ENCODE data around the gene SLC44A1.

Gene SLC44A1

DNA sequence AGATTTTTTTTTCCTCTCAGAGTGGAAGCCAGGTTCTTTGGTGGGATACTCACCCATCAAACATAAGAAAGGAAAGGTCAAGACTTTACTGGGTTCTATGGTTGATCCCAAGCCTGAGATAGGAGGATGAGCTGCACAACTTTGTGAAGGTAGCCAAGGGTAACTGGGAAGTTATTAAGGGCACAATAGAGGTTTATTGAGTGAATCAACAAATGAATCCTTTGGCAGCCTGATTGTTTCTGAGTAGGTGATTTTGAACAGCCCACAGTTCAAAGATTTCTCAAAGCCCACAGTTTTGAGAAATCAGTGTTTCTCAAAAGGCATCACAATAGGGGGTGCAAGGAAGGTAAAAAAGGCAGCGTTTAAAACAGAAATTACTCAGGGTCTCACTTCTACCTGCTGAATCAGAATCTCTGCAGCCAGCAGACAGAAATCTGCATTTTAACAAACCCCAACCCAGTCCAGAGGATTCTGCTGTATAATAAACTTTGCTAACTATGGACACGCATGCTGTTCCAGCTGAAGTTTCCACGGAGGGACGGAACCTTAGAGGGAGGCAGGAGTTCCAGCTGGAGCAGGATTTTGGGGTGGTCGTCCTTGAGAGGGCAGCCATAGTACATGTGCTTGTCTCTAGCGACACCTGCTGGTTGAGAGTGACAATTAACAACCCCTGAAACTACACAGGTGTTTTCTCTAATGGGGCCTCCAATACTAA, 170.7 kb downstream of the SLC44A1 start:
- H3K4me3 ChIP-seq (ENCODE audit: insufficient read length, low read depth) = no peak overlapping the region

DNA sequence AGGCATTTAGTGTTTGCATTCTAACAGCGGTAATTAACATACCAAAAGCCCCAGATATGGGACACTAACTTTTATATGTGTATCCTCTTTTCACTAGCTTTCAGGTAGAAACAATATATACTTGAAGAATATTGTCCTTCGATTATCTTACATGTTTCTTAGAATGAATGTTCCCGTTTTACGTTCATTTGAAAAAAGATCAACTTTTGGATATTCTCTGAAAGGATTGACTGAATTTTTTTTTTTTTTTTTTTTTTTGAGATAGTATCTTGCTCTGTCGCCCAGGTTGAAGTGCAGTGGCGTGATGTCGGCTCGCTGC, 171.2 kb downstream of the SLC44A1 start:
- TF ChIP-seq YY1 (IDR thresholded peaks at IDR 0.05; ENCODE audit: insufficient read depth, insufficient read length) = no peak
- TF ChIP-seq SUZ12 (IDR thresholded peaks at IDR 0.05; ENCODE audit: extremely low read depth, insufficient read depth, insufficient read length) = no peak
- TF ChIP-seq ZNF274 (IDR thresholded peaks at IDR 0.05; ENCODE audit: low read depth, low read length) = no peak
- Histone ChIP-seq H3K4me3 (ENCODE audit: insufficient read length, low read depth) (no peak overlapping the region), H3K4me1 (ENCODE audit: insufficient read depth, insufficient read length) (peaks cover 2% of the 10 kb centered on the region), H3K36me3 (ENCODE audit: insufficient read depth, insufficient read length, low read length) (no peaks in the 10 kb centered on the region), H3K27me3 (ENCODE audit: insufficient read depth, insufficient read length) (no peaks in the 10 kb centered on the region), H3K9me3 (ENCODE audit: insufficient read depth, low read length) (no peaks in the 10 kb centered on the region), H3K9ac (ENCODE audit: insufficient read length, low read depth) (no peak overlapping the region)
- DNase-seq (ENCODE audit: low read depth, low spot score) = no peak

More for the DNA sequence above, 170.7 kb downstream of the SLC44A1 start:
- Histone ChIP-seq H3K4me1 (ENCODE audit: insufficient read depth, insufficient read length) (peaks cover 2% of the 10 kb centered on the region), H3K9ac (ENCODE audit: insufficient read length, low read depth) (peak overlapping the region; percentile 51), H3K9me3 (ENCODE audit: insufficient read depth, low read length) (no peaks in the 10 kb centered on the region), H3K27me3 (ENCODE audit: insufficient read depth, insufficient read length) (no peaks in the 10 kb centered on the region), H3K36me3 (ENCODE audit: insufficient read depth, insufficient read length, low read length) (no peaks in the 10 kb centered on the region)
- peak; percentile 77 for DNase-seq (ENCODE audit: low read depth, low spot score)
- TF ChIP-seq YY1 (IDR thresholded peaks at IDR 0.05; ENCODE audit: insufficient read depth, insufficient read length) (no peak), ZNF274 (IDR thresholded peaks at IDR 0.05; ENCODE audit: low read depth, low read length) (no peak), SUZ12 (IDR thresholded peaks at IDR 0.05; ENCODE audit: extremely low read depth, insufficient read depth, insufficient read length) (no peak)

GRCh38 chr9:105416840-105417239, 172.4 kb downstream of the SLC44A1 start:
- no peak for TF ChIP-seq SUZ12 (IDR thresholded peaks at IDR 0.05; ENCODE audit: extremely low read depth, insufficient read depth, insufficient read length)
- TF ChIP-seq ZNF274 (IDR thresholded peaks at IDR 0.05; ENCODE audit: low read depth, low read length) = no peak
- no peak for TF ChIP-seq YY1 (IDR thresholded peaks at IDR 0.05; ENCODE audit: insufficient read depth, insufficient read length)
- Histone ChIP-seq H3K4me1 (ENCODE audit: insufficient read depth, insufficient read length) (peaks cover 2% of the 10 kb centered on the region), H3K4me3 (ENCODE audit: insufficient read length, low read depth) (no peak overlapping the region), H3K27me3 (ENCODE audit: insufficient read depth, insufficient read length) (no peaks in the 10 kb centered on the region), H3K9me3 (ENCODE audit: insufficient read depth, low read length) (no peaks in the 10 kb centered on the region), H3K36me3 (ENCODE audit: insufficient read depth, insufficient read length, low read length) (no peaks in the 10 kb centered on the region), H3K9ac (ENCODE audit: insufficient read length, low read depth) (no peak overlapping the region)
- DNase-seq (ENCODE audit: low read depth, low spot score) = no peak

- no peak for DNase-seq (ENCODE audit: low read depth, low spot score)
- Histone ChIP-seq H3K9ac (ENCODE audit: insufficient read length, low read depth) (no peak overlapping the region), H3K4me1 (ENCODE audit: insufficient read depth, insufficient read length) (peaks cover 2% of the 10 kb centered on the region), H3K36me3 (ENCODE audit: insufficient read depth, insufficient read length, low read length) (no peaks in the 10 kb centered on the region), H3K9me3 (ENCODE audit: insufficient read depth, low read length) (no peaks in the 10 kb centered on the region), H3K4me3 (ENCODE audit: insufficient read length, low read depth) (no peak overlapping the region), H3K27me3 (ENCODE audit: insufficient read depth, insufficient read length) (no peaks in the 10 kb centered on the region)
- TF ChIP-seq ZNF274 (IDR thresholded peaks at IDR 0.05; ENCODE audit: low read depth, low read length) (no peak), YY1 (IDR thresholded peaks at IDR 0.05; ENCODE audit: insufficient read depth, insufficient read length) (no peak), SUZ12 (IDR thresholded peaks at IDR 0.05; ENCODE audit: extremely low read depth, insufficient read depth, insufficient read length) (no peak)
Observed at GRCh38 chr9:105418588-105419500, 174.4 kb downstream of the SLC44A1 start.

DNA sequence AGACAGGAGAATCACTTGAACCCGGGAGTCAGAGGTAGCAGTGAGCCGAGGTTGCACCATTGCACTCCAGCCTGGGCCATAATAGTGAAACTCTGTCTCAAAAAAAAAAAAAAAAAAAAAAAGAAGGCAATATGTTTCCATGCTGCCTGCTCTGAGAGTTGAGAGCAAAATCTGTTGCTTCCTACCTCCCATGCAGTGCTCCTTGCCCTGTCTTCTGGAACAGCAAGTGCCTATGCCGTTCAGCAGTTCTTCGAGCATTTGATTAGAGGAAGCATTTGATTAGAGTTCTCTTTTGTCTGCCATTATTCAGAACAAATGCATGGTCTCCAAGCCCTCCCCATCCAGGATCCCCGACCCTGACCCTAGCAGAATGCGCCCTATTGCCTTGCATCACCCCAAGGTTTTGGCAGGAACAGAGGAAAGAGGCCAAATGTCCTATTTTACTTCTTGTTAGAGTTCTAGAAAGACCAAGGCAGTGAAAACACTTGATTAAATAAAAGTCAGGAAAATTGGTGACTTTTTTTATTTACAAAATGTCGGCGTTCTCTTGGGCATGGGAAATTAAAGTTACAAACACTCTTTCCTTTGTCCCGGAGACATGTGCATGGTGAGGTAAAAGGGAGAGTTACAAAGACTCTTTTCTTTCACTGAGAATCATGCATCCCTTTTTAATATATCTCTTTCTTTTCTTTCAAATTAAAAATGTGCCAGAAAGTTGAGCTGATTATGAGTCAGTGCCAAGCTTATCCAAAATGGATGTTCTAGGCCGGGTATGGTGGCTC, 175.6 kb downstream of the SLC44A1 start:
- Histone ChIP-seq H3K27me3 (ENCODE audit: insufficient read depth, insufficient read length) (no peaks in the 10 kb centered on the region), H3K9me3 (ENCODE audit: insufficient read depth, low read length) (no peaks in the 10 kb centered on the region), H3K4me3 (ENCODE audit: insufficient read length, low read depth) (no peak overlapping the region), H3K36me3 (ENCODE audit: insufficient read depth, insufficient read length, low read length) (no peaks in the 10 kb centered on the region), H3K4me1 (ENCODE audit: insufficient read depth, insufficient read length) (peaks cover 2% of the 10 kb centered on the region), H3K9ac (ENCODE audit: insufficient read length, low read depth) (no peak overlapping the region)
- TF ChIP-seq YY1 (IDR thresholded peaks at IDR 0.05; ENCODE audit: insufficient read depth, insufficient read length) (no peak), SUZ12 (IDR thresholded peaks at IDR 0.05; ENCODE audit: extremely low read depth, insufficient read depth, insufficient read length) (no peak), ZNF274 (IDR thresholded peaks at IDR 0.05; ENCODE audit: low read depth, low read length) (no peak)
- DNase-seq (ENCODE audit: low read depth, low spot score) = no peak

- Histone ChIP-seq H3K36me3 (ENCODE audit: insufficient read depth, insufficient read length, low read length) (no peaks in the 10 kb centered on the region), H3K4me1 (ENCODE audit: insufficient read depth, insufficient read length) (no peaks in the 10 kb centered on the region), H3K9me3 (ENCODE audit: insufficient read depth, low read length) (no peaks in the 10 kb centered on the region), H3K4me3 (ENCODE audit: insufficient read length, low read depth) (no peak overlapping the region), H3K9ac (ENCODE audit: insufficient read length, low read depth) (no peak overlapping the region), H3K27me3 (ENCODE audit: insufficient read depth, insufficient read length) (no peaks in the 10 kb centered on the region)
- no peak for TF ChIP-seq ZNF274 (IDR thresholded peaks at IDR 0.05; ENCODE audit: low read depth, low read length)
- TF ChIP-seq YY1 (IDR thresholded peaks at IDR 0.05; ENCODE audit: insufficient read depth, insufficient read length) = no peak
- TF ChIP-seq SUZ12 (IDR thresholded peaks at IDR 0.05; ENCODE audit: extremely low read depth, insufficient read depth, insufficient read length) = no peak
- DNase-seq (ENCODE audit: low read depth, low spot score) = no peak
Observed at GRCh38 chr9:105421154-105421553, 176.7 kb downstream of the SLC44A1 start.
